MM.1S (cell line): ENCODE data around the gene HPSE2.
A peak's percentile ranks its signal among the peaks of the same experiment; 100 is the strongest.

ENCODE experiments used
- DNase-seq: peaks from one replicate; pipeline ENCODE4 v3.0.0-alpha.2; 2015
- H2AFZ ChIP-seq: fragments of 300-600 bp; sonication (generic); 2 replicates; pipeline ENCODE4 v1.6.0; 2016; ENCODE audit warnings: antibody characterized with exemption, low read length
- H3F3A ChIP-seq: fragments of 300-600 bp; sonication (generic); 2 replicates; pipeline ENCODE4 v1.6.1; 2016; ENCODE audit warnings: mild to moderate bottlenecking, antibody characterized with exemption, low read length, moderate library complexity, mixed read lengths; ENCODE audit not compliant: insufficient read depth
- H3K27ac ChIP-seq: fragments of 300-600 bp; sonication (generic); 2 replicates; pipeline ENCODE4 v1.5.1; 2016; ENCODE audit warnings: mild to moderate bottlenecking, low read length
- H3K27me3 ChIP-seq: fragments of 300-600 bp; sonication (generic); replicated peaks from 2 replicates; pipeline ENCODE4 v1.6.0; 2016; ENCODE audit warnings: low read length; ENCODE audit not compliant: insufficient read depth
- H3K36me3 ChIP-seq: fragments of 300-600 bp; sonication (generic); replicated peaks from 2 replicates; pipeline ENCODE4 v1.6.1; 2016; ENCODE audit warnings: mild to moderate bottlenecking, low read length, mixed read lengths; ENCODE audit not compliant: insufficient read depth
- H3K4me1 ChIP-seq: fragments of 300-600 bp; sonication (generic); 2 replicates; pipeline ENCODE4 v1.6.1; 2016; ENCODE audit warnings: low read length, mixed read lengths
- H3K4me2 ChIP-seq: fragments of 300-600 bp; sonication (generic); 2 replicates; pipeline ENCODE4 v1.6.0; 2016; ENCODE audit warnings: low read depth, low read length
- H3K4me3 ChIP-seq: fragments of 300-600 bp; sonication (generic); 2 replicates; pipeline ENCODE4 v1.5.1; 2016; ENCODE audit warnings: low read length, mixed read lengths
- H3K79me2 ChIP-seq: fragments of 300-600 bp; sonication (generic); 2 replicates; pipeline ENCODE4 v1.6.1; 2016; ENCODE audit warnings: mixed run types, low read length, mixed read lengths
- H3K9ac ChIP-seq: fragments of 300-600 bp; sonication (generic); 2 replicates; pipeline ENCODE4 v1.6.1; 2016; ENCODE audit warnings: low read length, mixed read lengths
- H3K9me2 ChIP-seq: fragments of 300-600 bp; sonication (generic); replicated peaks from 2 replicates; pipeline ENCODE4 v1.6.1; 2016; ENCODE audit warnings: mild to moderate bottlenecking, low read length, mixed read lengths; ENCODE audit not compliant: insufficient read depth
- H3K9me3 ChIP-seq: fragments of 300-600 bp; sonication (generic); replicated peaks from 2 replicates; pipeline ENCODE4 v1.6.1; 2016; ENCODE audit warnings: mild to moderate bottlenecking, low read length, mixed read lengths; ENCODE audit not compliant: insufficient read depth
- H4K20me1 ChIP-seq: fragments of 300-600 bp; sonication (generic); 2 replicates; pipeline ENCODE4 v1.6.1; 2016; ENCODE audit warnings: mild to moderate bottlenecking, low read length, moderate library complexity, mixed read lengths; ENCODE audit not compliant: insufficient read depth
- EZH2 ChIP-seq: fragments of 300-600 bp; sonication (generic); optimal IDR thresholded peaks from 2 replicates; pipeline ENCODE3; 2017; ENCODE audit warnings: low read depth, mild to moderate bottlenecking, antibody characterized with exemption, low read length, mixed read lengths
- EZH2phosphoT487 ChIP-seq: fragments of 300-600 bp; sonication (generic); IDR thresholded peaks from 2 replicates; pipeline ENCODE4 v1.6.1; 2018; ENCODE audit warnings: antibody characterized with exemption, low read length
- TF ChIP-seq, protein P1 (sequence below): fragments of 300-600 bp; sonication (generic); IDR thresholded peaks from 2 replicates; pipeline ENCODE4 v1.5.1; 2016; ENCODE audit warnings: antibody characterized with exemption, low read length, mixed read lengths

Gene HPSE2

DNA sequence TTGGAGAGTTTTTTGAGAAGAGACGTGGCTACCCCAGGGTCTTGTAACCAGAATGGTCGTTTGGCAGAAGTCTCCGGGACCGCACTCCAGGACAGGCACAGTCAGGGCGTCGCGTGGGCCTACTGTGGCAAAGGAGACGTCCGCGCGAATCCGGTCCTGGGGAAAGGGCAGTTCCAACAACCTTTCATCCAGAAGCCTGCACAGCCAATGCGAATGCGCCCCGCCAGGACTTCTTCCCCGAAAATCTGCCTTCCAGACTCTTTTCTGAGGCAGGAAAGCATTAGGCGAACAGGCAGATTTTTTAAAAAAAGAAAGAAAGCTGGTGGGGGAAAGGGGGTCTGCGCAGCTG, 2.0 kb downstream of the HPSE2 start:
- Histone ChIP-seq H3K36me3 (no peaks in the 10 kb centered on the region), H3K27me3 (peaks cover 5% of the 10 kb centered on the region; the same call in 1 of the 2 replicates), H2AFZ (peak overlapping the region; percentile 91), H3F3A (peaks cover 9% of the 10 kb centered on the region; the same call in 1 of the 2 replicates), H3K27ac (no peak overlapping the region), H4K20me1 (no peaks in the 10 kb centered on the region), H3K4me2 (peak overlapping the region; percentile 98), H3K9me2 (no peaks in the 10 kb centered on the region), H3K79me2 (no peaks in the 10 kb centered on the region), H3K4me3 (peak overlapping the region; percentile 71), H3K9me3 (no peaks in the 10 kb centered on the region), H3K9ac (no peak overlapping the region), H3K4me1 (peaks cover 6% of the 10 kb centered on the region; the same call in 1 of the 2 replicates)
- TF ChIP-seq EZH2, result no peak
- TF ChIP-seq EZH2phosphoT487, result no peak
- TF ChIP-seq, protein P1, sequence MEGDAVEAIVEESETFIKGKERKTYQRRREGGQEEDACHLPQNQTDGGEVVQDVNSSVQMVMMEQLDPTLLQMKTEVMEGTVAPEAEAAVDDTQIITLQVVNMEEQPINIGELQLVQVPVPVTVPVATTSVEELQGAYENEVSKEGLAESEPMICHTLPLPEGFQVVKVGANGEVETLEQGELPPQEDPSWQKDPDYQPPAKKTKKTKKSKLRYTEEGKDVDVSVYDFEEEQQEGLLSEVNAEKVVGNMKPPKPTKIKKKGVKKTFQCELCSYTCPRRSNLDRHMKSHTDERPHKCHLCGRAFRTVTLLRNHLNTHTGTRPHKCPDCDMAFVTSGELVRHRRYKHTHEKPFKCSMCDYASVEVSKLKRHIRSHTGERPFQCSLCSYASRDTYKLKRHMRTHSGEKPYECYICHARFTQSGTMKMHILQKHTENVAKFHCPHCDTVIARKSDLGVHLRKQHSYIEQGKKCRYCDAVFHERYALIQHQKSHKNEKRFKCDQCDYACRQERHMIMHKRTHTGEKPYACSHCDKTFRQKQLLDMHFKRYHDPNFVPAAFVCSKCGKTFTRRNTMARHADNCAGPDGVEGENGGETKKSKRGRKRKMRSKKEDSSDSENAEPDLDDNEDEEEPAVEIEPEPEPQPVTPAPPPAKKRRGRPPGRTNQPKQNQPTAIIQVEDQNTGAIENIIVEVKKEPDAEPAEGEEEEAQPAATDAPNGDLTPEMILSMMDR, result no peak
- no peak for DNase-seq

DNA sequence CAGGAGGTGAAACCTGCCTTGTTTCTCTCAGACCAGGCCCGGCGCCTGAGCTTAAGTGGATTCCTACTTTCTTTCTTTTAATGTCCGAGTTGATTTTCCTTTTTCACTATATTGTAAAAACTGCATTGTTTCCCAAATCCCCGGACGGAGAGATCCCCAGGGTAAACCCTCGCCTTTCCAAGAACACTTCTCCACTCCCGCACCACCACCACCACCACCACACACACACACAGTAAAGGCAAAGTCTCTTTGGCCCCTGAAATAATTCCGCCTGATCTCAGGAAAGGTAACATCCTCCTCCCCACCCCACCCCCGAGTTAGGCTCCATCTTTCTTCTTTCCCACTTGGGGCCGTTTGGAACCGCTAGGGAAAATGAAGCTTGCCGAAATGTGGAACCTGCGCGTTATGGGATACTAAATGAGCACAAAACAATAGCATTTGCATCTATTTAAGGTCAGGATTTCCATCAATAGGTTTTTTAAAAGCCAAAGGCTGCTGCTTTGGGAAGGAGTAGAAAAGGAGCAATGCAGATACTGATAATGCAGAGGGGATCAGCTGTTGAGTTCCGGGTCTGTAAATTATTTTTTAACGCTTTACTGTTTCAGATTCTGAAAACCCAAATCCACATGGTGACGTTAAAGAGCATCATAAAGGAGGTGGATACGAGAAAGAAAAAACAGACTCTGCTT, 2.5 kb downstream of the HPSE2 start:
- peak overlapping the region; percentile 91; the same call in 1 of the 2 replicates for H2AFZ ChIP-seq
- TF ChIP-seq EZH2, result no peak
- TF ChIP-seq, protein P1, result no peak
- no peak for TF ChIP-seq EZH2phosphoT487
- peaks cover 5% of the 10 kb centered on the region; the same call in 1 of the 2 replicates for H3K27me3 ChIP-seq
- H3K4me1 ChIP-seq, result peaks cover 6% of the 10 kb centered on the region; the same call in 1 of the 2 replicates
- no peak for DNase-seq
- H4K20me1 ChIP-seq, result no peaks in the 10 kb centered on the region
- no peaks in the 10 kb centered on the region for H3K36me3 ChIP-seq
- peak overlapping the region; percentile 98 for H3K4me2 ChIP-seq
- H3K9ac ChIP-seq, result no peak overlapping the region
- no peaks in the 10 kb centered on the region for H3K9me3 ChIP-seq
- H3K27ac ChIP-seq, result no peak overlapping the region
- H3F3A ChIP-seq, result peaks cover 9% of the 10 kb centered on the region; the same call in 1 of the 2 replicates
- H3K9me2 ChIP-seq, result no peaks in the 10 kb centered on the region
- no peak overlapping the region; the same call in 1 of the 2 replicates for H3K4me3 ChIP-seq
- H3K79me2 ChIP-seq, result no peaks in the 10 kb centered on the region

GRCh38 chr10:99232360-99232999, 3.2 kb downstream of the HPSE2 start:
- Histone ChIP-seq H3K36me3 (no peaks in the 10 kb centered on the region), H3K27me3 (peaks cover 5% of the 10 kb centered on the region; the same call in 1 of the 2 replicates), H3F3A (peaks cover 9% of the 10 kb centered on the region; the same call in 1 of the 2 replicates), H3K9me2 (no peaks in the 10 kb centered on the region), H3K27ac (no peak overlapping the region), H3K4me3 (no peak overlapping the region), H2AFZ (no peak overlapping the region), H3K79me2 (no peaks in the 10 kb centered on the region), H3K4me2 (no peak overlapping the region), H3K9me3 (no peaks in the 10 kb centered on the region), H3K9ac (no peak overlapping the region), H4K20me1 (no peaks in the 10 kb centered on the region), H3K4me1 (peaks cover 6% of the 10 kb centered on the region; the same call in 1 of the 2 replicates)
- TF ChIP-seq EZH2, result no peak
- TF ChIP-seq EZH2phosphoT487, result no peak
- TF ChIP-seq, protein P1, result no peak
- no peak for DNase-seq
